ENCODE data around the gene CEP170. TPM values are rescaled to one million over a fixed set of nuclear protein-coding genes. Genes with fewer than 3 reads are reported as not detected.

Gene CEP170
- total RNA-seq, 1 donor from 2014 or later, result 108 TPM

DNA sequence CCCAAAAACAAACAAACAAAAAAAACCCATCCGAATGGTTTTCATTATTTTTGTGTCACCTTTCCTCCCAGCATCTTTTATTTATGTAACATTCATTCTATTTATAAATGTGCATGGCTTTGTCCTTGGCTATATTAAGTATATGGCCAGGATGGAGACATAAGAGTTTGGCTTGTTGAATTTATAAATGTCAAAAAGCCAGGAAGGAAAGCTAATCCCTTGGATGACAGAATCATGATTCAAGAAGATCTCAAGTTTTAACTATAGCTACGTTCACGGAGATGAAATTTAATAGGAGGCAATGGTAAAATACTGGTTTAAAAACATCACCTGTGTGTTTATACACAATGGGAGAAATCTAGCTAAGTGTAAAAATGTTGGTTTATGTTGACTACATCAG, 5.0 kb downstream of the CEP170 start:
- TF ChIP-seq, protein P1, sequence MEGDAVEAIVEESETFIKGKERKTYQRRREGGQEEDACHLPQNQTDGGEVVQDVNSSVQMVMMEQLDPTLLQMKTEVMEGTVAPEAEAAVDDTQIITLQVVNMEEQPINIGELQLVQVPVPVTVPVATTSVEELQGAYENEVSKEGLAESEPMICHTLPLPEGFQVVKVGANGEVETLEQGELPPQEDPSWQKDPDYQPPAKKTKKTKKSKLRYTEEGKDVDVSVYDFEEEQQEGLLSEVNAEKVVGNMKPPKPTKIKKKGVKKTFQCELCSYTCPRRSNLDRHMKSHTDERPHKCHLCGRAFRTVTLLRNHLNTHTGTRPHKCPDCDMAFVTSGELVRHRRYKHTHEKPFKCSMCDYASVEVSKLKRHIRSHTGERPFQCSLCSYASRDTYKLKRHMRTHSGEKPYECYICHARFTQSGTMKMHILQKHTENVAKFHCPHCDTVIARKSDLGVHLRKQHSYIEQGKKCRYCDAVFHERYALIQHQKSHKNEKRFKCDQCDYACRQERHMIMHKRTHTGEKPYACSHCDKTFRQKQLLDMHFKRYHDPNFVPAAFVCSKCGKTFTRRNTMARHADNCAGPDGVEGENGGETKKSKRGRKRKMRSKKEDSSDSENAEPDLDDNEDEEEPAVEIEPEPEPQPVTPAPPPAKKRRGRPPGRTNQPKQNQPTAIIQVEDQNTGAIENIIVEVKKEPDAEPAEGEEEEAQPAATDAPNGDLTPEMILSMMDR (IDR thresholded peaks at IDR 0.05), result no peak
- no peaks in the 10 kb centered on the region for H3K27me3 Mint-ChIP-seq (ENCODE audit: low read depth)
- peak overlapping the region; percentile 36 for H3K27ac Mint-ChIP-seq (ENCODE audit: unreplicated experiment)
- DNase-seq (ENCODE audit: low spot score), result no peak
- no peak overlapping the region for H3K4me3 Mint-ChIP-seq (ENCODE audit: unreplicated experiment)
- peaks cover 64% of the 10 kb centered on the region for H3K4me1 Mint-ChIP-seq (ENCODE audit: low read depth)
- H3K36me3 Mint-ChIP-seq (ENCODE audit: low read depth), result no peaks in the 10 kb centered on the region
- no peaks in the 10 kb centered on the region for H3K9me3 Mint-ChIP-seq (ENCODE audit: low read depth)

- H3K4me1 Mint-ChIP-seq (ENCODE audit: low read depth), result peaks cover 67% of the 10 kb centered on the region
Measured at GRCh38 chr1:243249214-243249613, 5.9 kb downstream of the CEP170 start.

GRCh38 chr1:243247901-243248300, 7.2 kb downstream of the CEP170 start:
- H3K4me3 Mint-ChIP-seq (ENCODE audit: unreplicated experiment), result no peak overlapping the region
- peaks cover 59% of the 10 kb centered on the region for H3K4me1 Mint-ChIP-seq (ENCODE audit: low read depth)
- no peaks in the 10 kb centered on the region for H3K27me3 Mint-ChIP-seq (ENCODE audit: low read depth)
- TF ChIP-seq, protein P1 (IDR thresholded peaks at IDR 0.05), result no peak
- no peaks in the 10 kb centered on the region for H3K9me3 Mint-ChIP-seq (ENCODE audit: low read depth)
- peak overlapping the region; percentile 72 for H3K27ac Mint-ChIP-seq (ENCODE audit: unreplicated experiment)
- DNase-seq (ENCODE audit: low spot score), result no peak
- H3K36me3 Mint-ChIP-seq (ENCODE audit: low read depth), result peaks cover 1% of the 10 kb centered on the region

More at GRCh38 chr1:243249214-243249613, 5.9 kb downstream of the CEP170 start:
- no peaks in the 10 kb centered on the region for H3K36me3 Mint-ChIP-seq (ENCODE audit: low read depth)
- H3K9me3 Mint-ChIP-seq (ENCODE audit: low read depth), result no peaks in the 10 kb centered on the region
- no peak overlapping the region for H3K27ac Mint-ChIP-seq (ENCODE audit: unreplicated experiment)
- no peak for DNase-seq (ENCODE audit: low spot score)
- no peaks in the 10 kb centered on the region for H3K27me3 Mint-ChIP-seq (ENCODE audit: low read depth)
- no peak overlapping the region for H3K4me3 Mint-ChIP-seq (ENCODE audit: unreplicated experiment)
- TF ChIP-seq, protein P1 (IDR thresholded peaks at IDR 0.05), result no peak

GRCh38 chr1:243246916-243247315, 8.2 kb downstream of the CEP170 start:
- Mint-ChIP-seq H3K36me3 (ENCODE audit: low read depth) (peaks cover 3% of the 10 kb centered on the region), H3K4me1 (ENCODE audit: low read depth) (peaks cover 54% of the 10 kb centered on the region), H3K4me3 (ENCODE audit: unreplicated experiment) (no peak overlapping the region), H3K27ac (ENCODE audit: unreplicated experiment) (peak overlapping the region; percentile 72), H3K27me3 (ENCODE audit: low read depth) (no peaks in the 10 kb centered on the region), H3K9me3 (ENCODE audit: low read depth) (no peaks in the 10 kb centered on the region)
- TF ChIP-seq, protein P1 (IDR thresholded peaks at IDR 0.05), result no peak
- no peak for DNase-seq (ENCODE audit: low spot score)

- H3K9me3 Mint-ChIP-seq (ENCODE audit: low read depth), result no peaks in the 10 kb centered on the region
- DNase-seq (ENCODE audit: low spot score), result no peak
- H3K4me1 Mint-ChIP-seq (ENCODE audit: low read depth), result peaks cover 34% of the 10 kb centered on the region
- TF ChIP-seq, protein P1 (IDR thresholded peaks at IDR 0.05), result no peak
- H3K27me3 Mint-ChIP-seq (ENCODE audit: low read depth), result no peaks in the 10 kb centered on the region
- H3K36me3 Mint-ChIP-seq (ENCODE audit: low read depth), result peaks cover 5% of the 10 kb centered on the region
- no peak overlapping the region for H3K4me3 Mint-ChIP-seq (ENCODE audit: unreplicated experiment)
- peak overlapping the region; percentile 49 for H3K27ac Mint-ChIP-seq (ENCODE audit: unreplicated experiment)
Measured at GRCh38 chr1:243244432-243244841, 10.6 kb downstream of the CEP170 start.

Data from chondrocyte (in vitro differentiated cells).